ENCODE results near the gene ITGB2. TPM values are rescaled to one million over a fixed set of nuclear protein-coding genes. Genes with fewer than 3 reads are reported as not detected.

ITGB2 gene
- total and polyA plus RNA-seq, 9 donors = 8.0 to 18.0 (median 13.4) TPM

DNA sequence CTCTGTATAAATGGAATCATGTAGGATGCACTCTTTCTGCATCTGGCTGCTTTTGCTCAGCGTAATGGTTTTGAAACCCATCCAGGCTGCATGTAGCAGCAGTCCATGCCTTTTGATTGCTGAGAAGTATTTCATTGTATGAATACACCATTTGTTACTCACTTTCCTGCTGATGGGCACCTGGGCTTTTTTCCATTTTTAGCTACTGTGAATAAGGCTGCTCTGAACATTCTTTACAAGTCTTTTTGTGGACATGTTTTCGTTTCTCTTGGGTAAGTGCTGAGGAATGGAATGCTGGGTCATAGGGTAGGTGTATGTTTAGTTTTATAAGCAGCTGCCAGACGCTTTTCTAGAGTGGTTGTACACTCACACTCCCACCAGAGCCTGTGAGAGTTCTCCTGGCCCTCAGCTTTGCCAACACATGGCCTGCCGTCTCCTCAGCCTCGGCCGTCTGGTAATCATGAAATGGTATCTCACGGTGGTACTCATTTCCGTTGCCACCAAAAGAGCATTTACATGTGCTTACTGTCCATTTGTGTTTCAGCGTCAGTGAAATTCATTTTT, 41.8 kb upstream of the ITGB2 start:
- H3K4me1 ChIP-seq (ENCODE audit: control insufficient read depth, insufficient read depth, low read length) = peaks cover 71% of the 10 kb centered on the region
- DNase-seq = peak; percentile 81
- H3K27me3 ChIP-seq (ENCODE audit: control insufficient read depth, insufficient read depth, low read length) = no peaks in the 10 kb centered on the region
- no peak overlapping the region for H3K4me3 ChIP-seq (ENCODE audit: low read length)
- no CpG with 5 or more reads among the region's 9 CpGs for WGBS (ENCODE audit: insufficient coverage)
- peaks cover 29% of the 10 kb centered on the region for H3K36me3 ChIP-seq (ENCODE audit: control insufficient read depth, insufficient read depth, low read length)
- H3K9me3 ChIP-seq (replicated peaks; ENCODE audit: control insufficient read depth, low read depth, low read length) = no peaks in the 10 kb centered on the region
- peak overlapping the region; percentile 84 for H3K27ac ChIP-seq (ENCODE audit: low read length)

DNA sequence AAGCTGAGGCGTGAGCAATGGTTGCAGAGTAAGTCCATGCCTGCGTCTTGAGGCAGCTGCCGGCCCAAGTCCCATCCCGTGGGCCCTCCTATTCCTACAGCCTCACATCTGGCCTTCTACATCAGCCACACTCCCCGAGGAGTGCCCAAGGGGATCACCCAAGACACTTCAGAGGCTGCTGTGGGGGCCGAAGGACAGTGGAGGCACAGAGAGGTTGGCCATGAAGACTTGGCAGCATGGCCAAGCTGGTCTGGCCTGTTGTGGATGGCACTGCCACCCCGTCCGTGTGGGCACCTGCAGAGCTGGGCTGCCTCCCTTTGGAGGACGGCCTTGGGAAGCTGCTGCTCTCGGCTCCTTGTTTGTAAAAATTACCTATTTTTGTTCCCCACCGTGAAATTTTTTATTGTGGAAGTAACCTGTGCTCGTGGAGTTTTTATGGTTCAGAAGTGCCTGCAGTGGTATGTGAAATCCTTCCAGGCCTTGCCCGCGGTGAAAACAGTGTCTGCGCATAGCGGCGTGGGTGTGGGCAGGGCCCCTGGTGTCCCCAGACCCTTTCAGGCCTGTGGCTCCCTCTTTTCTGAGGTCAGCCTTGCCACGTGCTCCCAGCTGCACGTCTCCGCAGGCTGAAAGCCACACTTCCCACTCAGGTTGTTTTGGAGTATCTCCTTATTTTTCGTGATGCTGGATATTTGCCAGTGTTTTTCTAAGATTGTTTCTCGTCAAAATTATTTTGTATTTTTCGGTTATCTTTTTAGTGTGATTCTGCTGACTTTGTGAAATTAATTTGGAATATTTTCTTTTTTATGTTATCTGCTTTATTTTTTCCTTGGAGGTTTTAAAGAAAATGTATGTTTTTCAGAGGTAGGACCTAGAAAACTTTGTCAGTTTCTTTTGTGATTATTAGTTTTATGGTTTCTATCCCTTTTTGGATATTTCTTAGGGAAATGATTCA, 39.7 kb upstream of the ITGB2 start:
- Histone ChIP-seq H3K4me1 (ENCODE audit: control insufficient read depth, insufficient read depth, low read length) (peaks cover 70% of the 10 kb centered on the region), H3K36me3 (ENCODE audit: control insufficient read depth, insufficient read depth, low read length) (peaks cover 28% of the 10 kb centered on the region), H3K4me3 (ENCODE audit: low read length) (no peak overlapping the region), H3K9me3 (replicated peaks; ENCODE audit: control insufficient read depth, low read depth, low read length) (no peaks in the 10 kb centered on the region), H3K27ac (ENCODE audit: low read length) (peak overlapping the region; percentile 92), H3K27me3 (ENCODE audit: control insufficient read depth, insufficient read depth, low read length) (no peaks in the 10 kb centered on the region)
- 86% methylated on average over 11 of the region's 23 CpGs for WGBS (ENCODE audit: insufficient coverage)
- DNase-seq = no peak

DNA sequence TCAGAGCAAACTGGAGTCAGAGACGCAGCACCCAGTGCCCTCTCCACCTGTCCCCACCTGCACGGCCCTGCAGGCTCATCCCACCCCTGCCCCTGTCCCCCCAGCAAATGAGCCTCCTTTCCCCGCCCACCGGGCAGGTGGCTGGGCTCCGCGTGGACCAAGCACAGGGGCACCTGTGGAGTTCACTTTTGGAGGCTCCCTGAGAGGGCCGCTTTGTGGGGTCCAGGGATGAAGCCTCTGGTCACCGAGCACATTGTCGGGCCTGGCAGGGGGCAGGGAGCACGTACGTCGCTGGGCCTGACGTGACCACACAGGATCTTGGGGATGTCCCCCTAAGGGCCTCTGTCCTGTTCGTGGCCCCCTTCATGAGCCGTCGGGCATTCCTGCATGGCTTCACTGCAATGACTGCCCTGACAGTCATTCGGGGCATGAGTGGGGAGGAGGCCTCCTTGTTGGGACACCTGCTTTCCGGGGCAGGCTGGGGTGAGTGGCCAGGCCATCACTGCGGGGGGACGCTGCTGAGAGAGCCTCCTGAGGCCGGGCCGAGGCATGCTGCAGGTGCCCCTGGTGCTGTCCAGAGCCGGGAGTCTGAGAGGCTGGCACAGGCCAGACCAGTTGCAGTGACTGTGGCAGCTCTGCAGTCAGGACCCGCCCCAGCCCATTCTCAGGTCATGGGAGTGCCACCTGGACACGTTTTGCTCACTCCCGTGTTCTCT, 38.8 kb upstream of the ITGB2 start:
- H3K27me3 ChIP-seq (ENCODE audit: control insufficient read depth, insufficient read depth, low read length) = no peaks in the 10 kb centered on the region
- H3K27ac ChIP-seq (ENCODE audit: low read length) = peak overlapping the region; percentile 92
- peaks cover 32% of the 10 kb centered on the region for H3K36me3 ChIP-seq (ENCODE audit: control insufficient read depth, insufficient read depth, low read length)
- H3K4me1 ChIP-seq (ENCODE audit: control insufficient read depth, insufficient read depth, low read length) = peaks cover 74% of the 10 kb centered on the region
- no peak for DNase-seq
- 76% methylated on average over 20 of the region's 26 CpGs for WGBS (ENCODE audit: insufficient coverage)
- no peaks in the 10 kb centered on the region for H3K9me3 ChIP-seq (replicated peaks; ENCODE audit: control insufficient read depth, low read depth, low read length)
- no peak overlapping the region for H3K4me3 ChIP-seq (ENCODE audit: low read length)

DNA sequence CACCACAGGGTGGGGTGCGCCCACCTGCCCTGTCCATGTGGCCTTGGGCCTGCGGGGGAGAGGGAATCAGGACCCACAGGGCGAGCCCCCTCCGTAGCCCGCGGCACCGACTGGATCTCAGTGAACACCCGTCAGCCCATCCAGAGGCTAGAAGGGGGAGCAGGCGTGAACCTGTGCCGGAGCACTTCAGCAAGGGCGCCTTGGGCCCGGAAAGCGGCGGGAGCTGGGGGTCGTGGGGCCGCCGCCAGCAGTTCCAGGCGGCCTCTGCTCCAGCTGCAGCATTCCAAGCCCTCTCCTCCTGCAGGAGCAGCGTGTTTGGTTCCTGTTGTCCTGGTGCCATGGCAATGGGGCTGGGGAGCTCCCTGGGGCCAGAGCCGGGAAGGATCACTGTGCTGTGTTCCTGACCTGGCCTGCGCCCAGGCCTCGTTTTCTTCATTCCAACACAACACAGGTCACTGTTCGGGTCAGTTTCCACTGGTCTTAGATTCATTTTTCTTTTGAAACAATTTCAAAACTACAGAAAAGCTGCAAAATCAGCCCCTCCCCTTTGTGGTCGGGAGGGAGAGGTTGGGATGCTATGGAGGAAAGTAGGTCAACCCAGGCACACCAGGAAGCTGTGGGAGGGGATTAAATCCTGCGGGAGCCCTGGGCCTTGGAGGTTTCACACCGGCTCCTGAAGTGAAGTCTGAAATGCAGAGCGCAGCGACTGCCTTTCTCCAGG, 37.9 kb upstream of the ITGB2 start:
- no peaks in the 10 kb centered on the region for H3K9me3 ChIP-seq (replicated peaks; ENCODE audit: control insufficient read depth, low read depth, low read length)
- peak; percentile 98 for DNase-seq
- 27% methylated on average over 18 of the region's 28 CpGs for WGBS (ENCODE audit: insufficient coverage)
- H3K27ac ChIP-seq (ENCODE audit: low read length) = peak overlapping the region; percentile 92
- peaks cover 39% of the 10 kb centered on the region for H3K36me3 ChIP-seq (ENCODE audit: control insufficient read depth, insufficient read depth, low read length)
- H3K4me1 ChIP-seq (ENCODE audit: control insufficient read depth, insufficient read depth, low read length) = peaks cover 83% of the 10 kb centered on the region
- H3K27me3 ChIP-seq (ENCODE audit: control insufficient read depth, insufficient read depth, low read length) = no peaks in the 10 kb centered on the region
- no peak overlapping the region for H3K4me3 ChIP-seq (ENCODE audit: low read length)

DNA sequence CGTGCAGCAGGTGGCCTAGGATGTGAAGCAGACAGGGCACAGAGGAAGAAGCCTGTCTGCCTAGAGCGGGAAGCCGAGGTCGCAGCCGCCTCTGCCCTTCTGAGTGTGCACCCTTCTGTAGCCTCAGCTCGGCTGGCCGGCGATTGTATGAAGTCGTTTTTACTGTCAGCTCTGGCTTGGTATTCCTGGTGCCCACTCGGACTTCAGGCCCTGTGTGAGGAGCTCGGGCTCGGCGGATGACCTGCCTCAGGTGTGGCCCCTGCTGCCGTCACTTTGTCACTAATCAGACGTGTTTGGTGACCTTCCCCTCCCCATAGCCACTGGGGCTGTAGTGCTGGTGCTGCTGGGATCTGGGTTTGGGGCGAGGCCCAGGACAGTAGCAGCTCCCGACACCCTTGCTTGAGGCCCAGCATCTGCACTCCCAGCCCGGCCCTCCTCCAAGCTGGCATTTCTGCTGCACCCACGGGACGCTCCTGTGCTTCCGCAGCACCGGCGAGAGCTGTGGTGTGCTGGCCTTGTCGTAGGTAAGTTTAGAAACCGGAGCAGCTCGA, 37.3 kb upstream of the ITGB2 start:
- peaks cover 39% of the 10 kb centered on the region for H3K36me3 ChIP-seq (ENCODE audit: control insufficient read depth, insufficient read depth, low read length)
- no peaks in the 10 kb centered on the region for H3K9me3 ChIP-seq (replicated peaks; ENCODE audit: control insufficient read depth, low read depth, low read length)
- H3K4me3 ChIP-seq (ENCODE audit: low read length) = no peak overlapping the region
- no peaks in the 10 kb centered on the region for H3K27me3 ChIP-seq (ENCODE audit: control insufficient read depth, insufficient read depth, low read length)
- H3K27ac ChIP-seq (ENCODE audit: low read length) = peak overlapping the region; percentile 92
- DNase-seq = no peak
- H3K4me1 ChIP-seq (ENCODE audit: control insufficient read depth, insufficient read depth, low read length) = peaks cover 87% of the 10 kb centered on the region
- 64% methylated on average over 15 of the region's 26 CpGs for WGBS (ENCODE audit: insufficient coverage)

DNA sequence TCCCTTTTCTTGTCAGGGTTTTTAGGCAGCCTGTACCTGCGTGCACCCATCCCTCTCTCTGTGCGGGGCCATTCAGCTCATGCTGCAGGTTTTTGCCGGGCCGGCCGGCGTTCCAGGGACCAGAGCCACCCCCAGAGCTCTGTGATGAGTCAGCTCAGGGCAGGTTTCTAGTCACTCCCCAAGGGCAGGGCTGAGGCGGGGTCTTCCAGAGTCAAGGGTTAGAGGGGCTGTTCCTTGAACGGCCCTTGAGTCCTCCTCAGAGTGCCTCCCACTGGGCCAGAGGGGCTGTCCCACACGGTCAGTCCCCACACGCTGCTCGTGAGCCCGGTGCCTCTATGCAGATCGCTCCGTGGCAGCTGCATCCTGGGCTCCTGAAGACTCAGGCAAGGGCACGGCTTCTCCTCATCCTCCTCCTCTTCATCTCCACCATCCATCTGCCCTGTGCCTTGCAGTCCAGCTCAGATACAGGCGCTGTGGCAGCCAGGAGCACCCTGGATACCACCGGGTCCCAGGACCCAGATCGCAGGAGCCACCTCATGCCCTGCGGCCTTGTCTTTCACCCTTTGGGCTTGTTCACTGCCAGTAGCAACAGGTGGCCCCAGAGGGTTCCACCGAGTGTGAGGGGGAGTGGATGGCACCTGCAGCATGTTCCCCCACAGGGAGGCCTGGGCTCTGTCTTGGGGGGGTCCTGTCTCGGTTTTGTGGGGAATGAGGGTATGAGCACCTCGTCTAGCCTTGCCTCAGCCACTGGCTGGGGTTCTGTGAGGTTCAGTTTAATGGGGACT, 36.5 kb upstream of the ITGB2 start:
- H3K9me3 ChIP-seq (replicated peaks; ENCODE audit: control insufficient read depth, low read depth, low read length) = no peaks in the 10 kb centered on the region
- 69% methylated on average over 20 of the region's 22 CpGs for WGBS (ENCODE audit: insufficient coverage)
- no peaks in the 10 kb centered on the region for H3K27me3 ChIP-seq (ENCODE audit: control insufficient read depth, insufficient read depth, low read length)
- H3K36me3 ChIP-seq (ENCODE audit: control insufficient read depth, insufficient read depth, low read length) = peaks cover 39% of the 10 kb centered on the region
- H3K4me3 ChIP-seq (ENCODE audit: low read length) = no peak overlapping the region
- H3K27ac ChIP-seq (ENCODE audit: low read length) = peak overlapping the region; percentile 92
- DNase-seq = no peak
- H3K4me1 ChIP-seq (ENCODE audit: control insufficient read depth, insufficient read depth, low read length) = peaks cover 88% of the 10 kb centered on the region

DNA sequence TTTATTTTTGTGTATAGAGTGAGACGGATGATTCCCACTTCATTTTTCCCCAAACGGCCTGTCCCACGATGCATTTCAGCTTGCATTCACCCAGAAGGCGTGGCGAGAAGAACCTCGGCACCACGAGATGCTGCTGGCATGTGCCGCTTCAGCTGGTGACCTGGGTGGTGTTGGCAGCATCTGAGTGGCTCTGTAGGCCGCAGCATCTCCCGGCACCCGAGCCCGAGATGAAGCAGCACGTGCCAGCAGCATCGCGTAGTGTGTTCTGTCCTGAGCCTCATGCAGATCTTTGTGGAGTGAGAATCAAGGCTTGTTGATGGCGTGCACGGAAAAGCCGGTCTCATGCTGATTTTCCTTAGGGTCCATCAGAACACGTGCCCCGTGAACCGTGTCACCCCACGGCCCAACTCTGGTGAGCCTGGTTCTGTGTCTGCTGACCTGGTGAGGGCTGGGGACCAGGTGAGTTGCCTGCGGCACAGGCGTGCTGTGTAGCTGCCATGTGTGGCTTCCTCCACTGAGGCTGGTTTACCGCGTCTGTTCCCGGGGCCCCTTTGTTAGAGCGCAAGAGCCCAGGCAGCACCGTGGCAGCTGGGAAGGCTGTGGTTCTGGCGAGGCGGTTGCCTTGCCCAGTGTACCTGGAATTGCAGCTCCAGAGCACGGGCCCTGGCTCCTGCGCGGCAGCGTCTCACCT, 35.8 kb upstream of the ITGB2 start:
- H3K9me3 ChIP-seq (replicated peaks; ENCODE audit: control insufficient read depth, low read depth, low read length) = no peaks in the 10 kb centered on the region
- peaks cover 39% of the 10 kb centered on the region for H3K36me3 ChIP-seq (ENCODE audit: control insufficient read depth, insufficient read depth, low read length)
- H3K27ac ChIP-seq (ENCODE audit: low read length) = peak overlapping the region; percentile 7
- H3K4me3 ChIP-seq (ENCODE audit: low read length) = no peak overlapping the region
- no peak for DNase-seq
- H3K27me3 ChIP-seq (ENCODE audit: control insufficient read depth, insufficient read depth, low read length) = no peaks in the 10 kb centered on the region
- WGBS (ENCODE audit: insufficient coverage) = 86% methylated on average over 32 of the region's 35 CpGs
- H3K4me1 ChIP-seq (ENCODE audit: control insufficient read depth, insufficient read depth, low read length) = peaks cover 90% of the 10 kb centered on the region

DNA sequence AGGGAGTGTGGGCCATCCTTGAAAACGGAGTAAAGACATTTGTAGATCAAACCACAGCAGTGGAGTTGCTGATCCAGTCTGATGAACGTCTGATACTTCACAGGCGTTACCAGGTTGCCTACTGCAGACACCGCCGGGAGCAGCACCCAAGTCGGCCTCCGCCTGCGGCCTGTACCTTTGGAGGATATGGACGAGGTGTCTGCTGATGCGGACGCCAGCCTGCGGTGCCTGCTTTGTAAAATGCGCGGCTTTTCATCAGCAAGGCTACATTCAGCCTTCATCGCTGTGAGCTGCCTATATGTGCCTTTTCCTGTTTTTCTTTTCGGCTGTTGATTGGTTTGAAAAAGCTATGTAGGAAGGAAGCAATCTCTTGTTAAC, 35.1 kb upstream of the ITGB2 start:
- DNase-seq = no peak

More for the DNA sequence above, 35.1 kb upstream of the ITGB2 start:
- Histone ChIP-seq H3K4me1 (ENCODE audit: control insufficient read depth, insufficient read depth, low read length) (peaks cover 93% of the 10 kb centered on the region), H3K27ac (ENCODE audit: low read length) (peak overlapping the region; percentile 29), H3K27me3 (ENCODE audit: control insufficient read depth, insufficient read depth, low read length) (no peaks in the 10 kb centered on the region), H3K36me3 (ENCODE audit: control insufficient read depth, insufficient read depth, low read length) (peaks cover 41% of the 10 kb centered on the region), H3K4me3 (ENCODE audit: low read length) (no peak overlapping the region), H3K9me3 (replicated peaks; ENCODE audit: control insufficient read depth, low read depth, low read length) (no peaks in the 10 kb centered on the region)
- WGBS (ENCODE audit: insufficient coverage) = 72% methylated on average over 14 of the region's 16 CpGs

Data from muscle of leg (tissue), 11 donors.